CD4-positive, alpha-beta T cell treated with Interleukin-10 for 1 hour (primary cell): ENCODE data around the gene TMEM74B.
"Not testable (repeated sequence)": the region's sequence is repeated elsewhere in the genome, so short reads cannot be mapped to it uniquely, and the experiment has no call there.

Experiments used
- DNase-seq: peaks from one replicate; pipeline ENCODE4 v3.0.0-alpha.2; 2020

TMEM74B gene

DNA sequence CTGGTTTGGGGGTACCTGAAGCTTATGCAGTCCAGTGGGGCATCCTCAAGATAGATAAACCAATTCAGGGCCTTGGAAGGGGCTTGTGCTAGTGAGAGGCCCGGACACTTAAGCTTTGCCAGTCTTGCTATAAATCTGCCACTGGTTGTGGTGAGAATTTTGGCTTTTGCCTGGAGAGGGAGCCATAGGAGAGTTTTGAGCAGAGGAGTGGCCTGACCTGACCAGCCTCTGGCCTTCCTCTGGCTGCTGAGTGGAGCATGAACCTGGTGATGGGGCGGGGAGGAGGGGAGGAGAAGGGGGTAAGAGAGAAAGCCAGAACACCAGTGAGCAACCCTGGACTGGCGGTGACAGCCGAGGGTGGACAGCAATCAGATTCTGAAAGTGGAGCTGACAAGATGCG is 7.1 kb downstream of the TMEM74B start:
- no peak for DNase-seq

DNA sequence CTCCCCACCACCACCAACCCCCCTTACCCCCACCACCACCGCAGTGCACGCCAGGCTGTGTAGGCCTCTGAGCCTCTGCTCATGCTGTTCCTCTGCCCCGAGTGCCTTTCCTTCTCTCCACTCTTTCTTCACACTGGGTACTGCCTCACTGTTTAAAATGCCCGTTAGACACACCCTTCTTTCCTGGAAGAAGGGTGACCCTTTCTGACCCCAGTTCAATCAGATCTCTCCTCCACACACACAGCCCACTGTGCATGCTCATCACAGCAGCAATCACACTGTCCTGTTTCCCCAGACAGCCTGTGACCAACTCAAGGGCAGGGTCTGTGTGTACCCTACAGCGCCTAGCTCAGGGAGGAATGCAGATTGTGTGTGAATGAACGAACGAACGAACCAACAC is 10.0 kb downstream of the TMEM74B start:
- DNase-seq = no peak

DNA sequence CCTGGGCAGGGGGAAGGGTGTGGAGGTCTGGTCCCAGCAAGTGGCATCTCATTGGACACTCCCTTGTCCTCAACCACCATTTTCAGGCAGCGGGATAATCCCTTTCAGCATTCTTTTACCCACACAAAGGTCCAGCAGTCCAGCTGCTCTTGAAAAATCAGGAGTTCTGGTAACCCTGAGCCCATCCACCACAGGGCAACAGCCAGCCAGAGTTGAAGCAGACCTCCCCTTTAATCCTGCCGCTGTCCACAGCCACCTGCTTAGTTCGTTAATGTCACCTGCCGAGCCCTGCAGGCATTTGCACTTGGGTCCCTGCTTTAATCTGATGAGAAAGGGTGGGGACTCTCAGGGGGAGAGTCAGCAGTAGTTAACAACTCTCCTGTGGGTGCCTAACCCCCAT is 11.1 kb downstream of the TMEM74B start:
- DNase-seq = no peak

DNA sequence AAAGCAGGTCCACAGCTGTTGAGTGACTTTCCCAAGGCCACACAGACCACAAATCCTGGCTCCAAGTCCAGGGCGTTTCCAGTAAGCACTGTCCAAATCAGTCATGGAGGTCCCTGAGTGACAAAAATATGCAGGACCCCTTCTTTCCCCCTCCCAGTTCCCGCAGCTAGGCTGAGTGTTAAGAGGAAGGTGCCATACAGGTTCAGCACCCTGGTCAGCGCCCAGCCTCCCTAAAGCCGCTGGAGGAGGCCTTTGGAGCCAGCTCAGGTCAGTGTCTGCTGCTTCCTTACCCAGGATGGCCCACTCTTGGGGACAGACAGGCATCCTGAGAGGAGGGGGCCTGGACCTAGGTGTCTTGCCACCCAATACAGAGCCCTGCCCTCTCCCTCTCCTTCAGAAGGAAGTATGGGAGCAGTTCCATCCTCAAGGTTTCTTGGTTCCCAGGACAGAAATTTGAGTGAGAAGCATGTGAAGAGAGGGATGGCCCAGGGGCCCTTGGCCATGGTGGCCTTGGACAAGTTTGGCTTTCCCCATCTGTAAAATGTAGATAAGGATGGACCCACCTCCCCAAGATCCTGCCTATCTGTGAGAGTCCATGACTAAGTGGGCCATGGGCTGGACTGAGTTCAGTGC is 13.2 kb downstream of the TMEM74B start:
- no peak for DNase-seq

DNA sequence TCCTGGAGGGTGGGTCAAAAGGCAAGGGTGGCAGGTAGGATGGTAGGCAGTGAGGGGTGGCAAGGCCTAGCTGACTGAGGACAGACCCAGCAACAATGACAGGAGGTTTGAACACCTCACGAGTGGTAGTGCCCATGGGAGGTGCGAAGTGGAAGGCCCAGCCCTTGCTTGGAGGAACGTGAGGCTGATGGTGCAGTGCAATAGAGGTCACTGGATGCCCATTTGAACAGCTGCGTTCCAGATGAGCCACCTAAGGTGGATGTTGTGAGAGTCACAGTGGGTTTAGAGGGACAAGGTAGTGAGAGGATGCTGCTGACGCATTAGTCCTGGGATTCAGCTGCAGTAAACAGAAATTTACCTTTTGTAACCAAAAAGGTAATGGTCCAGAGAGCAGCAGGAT is 15.6 kb downstream of the TMEM74B start:
- DNase-seq = no peak

DNA sequence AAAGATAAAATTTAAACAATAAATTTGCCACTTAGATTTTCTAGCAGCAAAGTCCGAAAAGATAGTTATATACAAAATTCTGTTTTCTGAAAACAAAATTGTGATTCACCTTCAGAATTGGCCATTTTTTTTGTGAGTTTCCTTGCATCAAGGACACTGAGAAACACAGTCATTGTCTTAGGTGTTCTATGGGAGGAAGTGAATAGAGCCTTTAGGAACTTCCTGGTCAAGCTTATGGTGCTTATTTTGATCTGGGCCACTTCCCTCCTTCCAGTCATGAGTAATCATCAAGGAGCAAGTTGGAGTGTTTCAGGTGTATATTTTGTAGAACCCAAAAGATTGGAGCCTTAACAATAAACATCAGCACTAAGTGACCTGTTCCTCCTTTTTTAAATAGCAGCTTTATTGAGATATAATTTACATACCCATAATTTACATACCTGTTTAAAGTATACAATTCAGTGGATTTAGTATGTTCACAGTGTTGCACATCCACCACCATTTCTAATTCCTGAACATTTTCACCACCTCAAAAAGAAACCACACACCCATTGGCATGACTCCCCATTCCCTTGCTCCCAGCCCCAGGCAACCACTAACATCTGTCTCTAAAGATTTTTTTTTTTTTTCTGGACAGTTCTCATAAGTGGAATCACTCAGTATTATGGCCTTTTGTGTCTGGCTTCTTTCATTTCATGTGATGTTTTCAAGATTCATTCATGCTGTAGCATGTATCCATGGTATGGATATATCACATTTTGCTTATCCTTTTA is 17.6 kb downstream of the TMEM74B start:
- DNase-seq = no peak

DNA sequence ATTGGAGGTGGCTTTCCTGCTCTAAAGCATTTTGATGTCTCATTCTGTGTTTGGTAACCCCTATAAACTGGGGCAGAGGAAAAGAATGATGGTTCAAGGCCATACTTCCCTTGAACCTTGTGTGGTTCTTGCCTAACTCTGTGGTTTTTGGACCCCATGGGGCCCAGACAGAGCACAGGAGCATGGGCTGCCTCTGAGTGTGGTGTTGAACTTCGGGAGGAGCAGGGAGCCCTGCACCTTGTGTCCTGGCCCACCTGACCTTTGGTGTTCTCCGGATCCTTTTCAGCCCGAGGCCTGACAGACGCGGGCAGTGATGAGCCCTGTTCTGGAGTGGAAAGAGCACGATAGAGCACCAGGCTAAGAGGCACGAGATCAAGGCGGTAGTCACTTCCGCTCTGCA is 18.8 kb downstream of the TMEM74B start:
- no peak for DNase-seq

DNA sequence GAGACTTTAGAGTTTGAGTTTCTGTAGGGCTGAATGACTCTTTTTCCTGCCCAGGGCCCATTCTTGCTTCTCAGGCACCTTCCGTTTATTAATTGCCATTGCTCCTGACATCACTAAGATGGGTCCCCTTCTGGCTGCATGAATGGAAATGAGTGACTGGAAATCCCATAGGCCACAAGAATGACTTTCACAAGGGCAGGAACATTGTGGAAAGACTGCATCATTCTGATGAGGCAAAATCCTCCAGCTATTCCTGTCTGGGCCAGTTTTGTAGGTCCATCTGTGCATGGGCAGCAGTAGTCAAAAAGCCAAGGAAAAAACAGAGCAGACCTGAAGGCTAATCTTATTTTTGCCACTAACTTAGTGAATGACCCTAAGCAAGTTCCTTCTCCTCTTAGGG is 19.3 kb downstream of the TMEM74B start:
- no peak for DNase-seq

DNA sequence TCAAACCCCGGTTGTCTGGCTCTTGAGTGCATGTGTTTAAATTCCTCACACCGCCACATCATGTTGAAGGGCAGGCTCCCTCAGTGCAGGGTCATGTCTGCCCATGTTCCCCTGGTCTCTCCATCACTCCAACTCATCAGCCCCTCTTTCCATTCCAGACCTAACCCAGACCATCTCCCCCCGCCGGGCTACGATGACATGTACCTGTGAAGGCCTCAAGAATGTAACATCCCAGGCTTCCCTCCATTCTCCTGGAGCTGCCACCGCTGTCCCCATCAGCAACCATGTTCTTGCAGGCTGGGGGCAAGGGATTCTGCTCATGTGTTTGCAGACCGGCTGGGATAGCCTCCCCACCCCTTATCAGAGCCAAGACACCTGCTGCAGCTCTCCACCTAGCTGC is 19.9 kb downstream of the TMEM74B start:
- DNase-seq = no peak

DNA sequence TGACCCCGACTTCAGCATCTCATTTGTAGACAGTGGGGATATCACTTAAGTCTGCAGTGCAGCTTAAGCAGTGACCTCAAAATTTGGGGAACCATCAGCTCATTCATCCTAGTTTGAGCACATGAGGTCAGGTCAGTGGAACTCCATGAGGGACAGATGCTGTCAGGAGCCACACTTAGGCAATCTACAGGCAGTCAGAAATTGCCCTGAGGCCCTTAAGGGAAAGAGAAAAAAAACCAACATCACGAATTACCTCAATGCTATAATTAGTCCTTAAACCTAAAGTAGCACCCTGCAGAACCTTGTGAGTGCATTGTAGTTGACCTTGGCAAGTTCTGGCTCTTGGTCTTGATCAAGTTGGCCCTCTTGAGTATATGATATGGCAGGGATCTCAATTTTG is 21.1 kb downstream of the TMEM74B start:
- DNase-seq = no peak

DNA sequence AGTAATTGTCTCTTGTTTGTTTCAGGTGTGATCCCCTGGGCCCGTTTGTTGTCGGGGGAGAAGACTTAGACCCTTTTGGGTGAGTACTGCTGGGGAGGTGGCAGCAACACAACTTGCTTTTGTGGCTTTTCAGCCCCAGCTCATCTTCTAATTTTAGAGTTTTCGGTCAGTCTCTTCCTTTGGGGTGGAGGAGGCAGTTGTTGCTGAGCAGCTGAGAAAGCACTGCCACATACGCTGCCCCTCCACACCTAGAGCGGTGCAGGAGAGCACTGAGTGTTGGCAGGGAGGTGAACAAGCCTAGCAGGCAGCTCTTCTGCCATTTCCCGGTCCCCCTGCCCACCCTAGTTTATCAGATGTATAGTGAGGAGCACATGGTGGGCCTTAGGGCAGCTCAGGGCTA is 21.7 kb downstream of the TMEM74B start:
- DNase-seq = no peak

DNA sequence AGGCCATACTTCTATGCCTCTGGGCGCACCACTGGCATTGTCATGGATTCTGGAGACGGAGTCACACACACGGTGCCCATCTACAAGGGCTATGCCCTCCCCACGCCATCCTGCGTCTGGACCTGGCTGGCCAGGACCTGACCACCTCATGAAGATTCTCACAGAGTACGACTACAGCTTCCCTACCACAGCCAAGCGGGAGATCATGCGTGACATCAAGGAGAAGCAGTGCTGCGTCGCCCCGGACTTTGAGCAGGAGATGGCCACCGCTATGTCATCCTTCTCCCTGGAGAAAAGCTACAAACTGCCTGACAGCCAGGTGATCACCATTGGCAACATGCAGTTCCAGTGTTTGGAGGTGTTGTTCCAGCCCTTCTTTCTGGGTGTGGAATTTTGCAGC is 23.8 kb downstream of the TMEM74B start:
- DNase-seq = no peak

DNA sequence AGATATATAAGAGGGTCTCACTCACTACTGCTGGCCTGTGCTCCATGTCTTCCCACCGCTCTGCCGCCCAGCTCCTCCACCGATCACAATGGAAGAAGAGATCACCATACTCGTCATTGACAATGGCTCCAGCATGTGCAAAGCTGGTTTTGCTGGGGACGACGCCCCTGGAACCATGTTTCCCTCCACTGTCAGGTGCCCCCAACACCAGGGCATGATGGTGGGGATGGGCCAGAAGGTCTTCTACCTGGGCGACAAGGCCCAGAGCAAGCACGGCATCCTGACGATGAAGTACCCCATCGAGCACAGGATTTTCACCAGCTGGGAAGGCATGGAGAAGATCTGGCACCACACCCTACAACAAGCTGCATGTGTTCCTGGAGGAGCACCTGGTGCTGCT is 24.3 kb downstream of the TMEM74B start:
- DNase-seq = no peak

DNA sequence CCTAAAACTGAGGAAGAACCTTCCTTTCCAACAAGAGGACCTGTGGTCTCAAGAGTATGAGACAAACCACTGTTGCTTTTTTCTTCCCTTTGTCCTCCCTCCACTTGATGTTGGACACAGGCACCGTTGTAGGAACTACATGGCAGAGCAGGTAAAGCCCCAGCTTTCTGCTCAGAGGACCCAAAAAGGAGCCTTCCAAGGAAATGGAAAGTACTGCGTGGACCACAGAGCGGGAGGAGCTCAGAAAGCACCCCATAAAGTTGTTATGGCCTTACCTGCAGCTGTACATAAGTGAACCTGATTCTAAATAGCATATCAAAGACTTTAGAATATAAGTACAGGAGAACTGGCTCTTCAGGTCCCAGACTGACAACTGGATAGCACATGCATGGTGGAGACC is 29.4 kb downstream of the TMEM74B start:
- DNase-seq = no peak

DNA sequence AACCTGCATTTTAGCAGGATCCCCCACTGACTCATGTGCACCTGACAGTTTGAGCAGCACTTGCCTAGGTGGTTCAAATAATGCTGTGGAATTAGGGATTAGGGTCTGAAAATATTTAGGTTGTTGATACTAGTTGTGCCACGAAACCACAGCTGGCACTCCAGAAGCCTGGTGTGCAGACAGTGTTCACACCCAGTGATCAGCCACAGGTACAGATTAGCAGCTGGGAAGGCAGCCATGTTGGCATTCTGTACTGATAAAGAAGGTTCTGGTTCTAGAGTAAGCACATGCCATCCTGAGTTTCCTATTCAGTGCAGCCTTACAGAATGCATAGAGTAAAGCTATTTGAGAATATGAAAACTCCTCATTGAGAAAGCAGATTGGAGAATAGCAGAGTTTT is 30.1 kb downstream of the TMEM74B start:
- DNase-seq = no peak

DNA sequence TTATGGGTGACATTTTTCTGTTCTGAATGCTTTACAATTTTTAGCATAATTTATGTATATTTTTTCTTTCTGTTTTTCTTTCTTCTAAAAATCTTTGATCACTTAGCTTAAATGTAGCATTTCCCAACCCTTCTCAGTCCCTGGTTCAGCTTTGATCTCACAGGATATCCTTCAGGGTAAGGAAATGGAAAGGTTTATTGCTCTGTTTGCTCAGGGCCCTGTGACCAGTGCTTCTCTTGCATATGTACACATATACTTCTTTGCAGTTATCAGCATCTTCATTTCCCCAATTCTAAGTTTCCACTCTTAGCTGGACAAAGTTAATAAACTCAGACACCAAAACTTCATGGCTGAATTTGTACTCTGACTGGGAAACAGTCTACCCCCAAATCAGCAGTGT is 30.6 kb downstream of the TMEM74B start:
- no peak for DNase-seq

DNA sequence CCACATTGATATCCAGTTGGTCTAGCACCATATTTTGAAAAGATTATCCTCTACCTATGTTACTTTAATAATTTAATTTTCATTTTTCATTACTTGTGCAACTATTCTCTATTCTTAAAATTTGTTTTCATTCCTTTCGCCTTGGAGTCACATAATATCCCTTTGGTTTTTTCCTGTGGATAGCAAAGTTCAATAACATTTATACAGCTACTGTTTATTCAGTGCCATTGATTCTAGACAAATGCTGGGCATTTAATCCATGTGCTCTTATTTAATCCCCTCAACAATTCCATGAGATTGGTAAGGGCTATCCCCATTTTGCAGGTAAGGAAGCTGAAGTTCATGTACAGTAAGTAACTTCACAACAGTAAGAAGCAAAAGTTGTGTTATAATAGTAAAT is 33.8 kb downstream of the TMEM74B start:
- DNase-seq = no peak

DNA sequence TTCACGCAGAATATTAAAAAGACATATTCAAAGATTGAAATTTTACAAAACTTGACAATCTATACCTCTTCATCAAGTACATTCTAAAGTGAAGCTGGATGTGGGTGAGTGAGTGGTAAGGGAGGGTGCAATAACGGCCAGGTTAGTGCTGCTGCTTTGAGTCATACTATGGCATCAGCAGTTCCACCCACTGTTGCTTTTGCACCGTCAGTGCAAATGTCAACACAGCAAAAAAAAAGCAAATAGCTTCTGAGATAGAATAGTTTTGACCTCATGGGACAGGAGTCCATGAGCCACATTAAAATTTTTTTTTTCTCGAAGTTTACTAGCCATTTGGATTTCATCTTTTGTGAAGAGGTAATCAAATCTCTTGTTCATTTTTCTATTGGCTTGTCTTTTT is 34.6 kb downstream of the TMEM74B start:
- DNase-seq = no peak

DNA sequence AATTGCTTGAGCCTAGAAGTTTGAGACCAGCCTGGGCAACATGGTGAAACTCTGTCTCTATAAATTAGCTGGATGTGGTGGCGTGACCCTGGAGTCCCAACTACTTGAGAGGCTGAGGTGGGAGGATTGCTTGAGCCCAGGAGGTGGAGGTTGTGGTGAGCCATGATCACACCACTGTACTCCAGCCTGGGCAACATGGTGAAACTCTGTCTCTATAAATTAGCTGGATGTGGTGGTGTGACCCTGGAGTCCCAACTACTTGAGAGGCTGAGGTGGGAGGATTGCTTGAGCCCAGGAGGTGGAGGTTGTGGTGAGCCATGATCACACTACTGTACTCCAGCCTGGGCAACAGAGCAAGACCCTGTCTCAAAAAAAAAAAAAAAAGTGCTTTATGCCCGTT is 35.0 kb downstream of the TMEM74B start:
- DNase-seq = not testable (repeated sequence)

DNA sequence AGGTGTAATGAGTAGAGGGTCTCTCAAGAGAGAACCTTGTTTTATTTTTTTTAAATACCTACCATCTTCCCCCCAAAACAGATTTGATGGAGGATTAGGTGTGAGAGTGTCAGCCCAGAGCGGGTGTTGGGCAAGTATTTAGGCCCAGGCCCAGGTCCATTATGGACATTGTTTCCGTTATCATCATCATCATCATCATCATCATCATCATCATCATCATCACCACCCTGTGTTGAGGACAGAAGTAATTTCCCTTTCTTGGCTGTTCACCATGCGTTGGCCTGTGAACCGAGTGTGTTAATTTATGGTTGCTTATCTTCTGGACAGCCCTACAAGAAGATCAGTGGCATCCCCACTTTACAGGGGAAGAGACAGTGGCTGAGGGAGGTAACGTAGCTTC is 37.8 kb downstream of the TMEM74B start:
- DNase-seq = no peak

DNA sequence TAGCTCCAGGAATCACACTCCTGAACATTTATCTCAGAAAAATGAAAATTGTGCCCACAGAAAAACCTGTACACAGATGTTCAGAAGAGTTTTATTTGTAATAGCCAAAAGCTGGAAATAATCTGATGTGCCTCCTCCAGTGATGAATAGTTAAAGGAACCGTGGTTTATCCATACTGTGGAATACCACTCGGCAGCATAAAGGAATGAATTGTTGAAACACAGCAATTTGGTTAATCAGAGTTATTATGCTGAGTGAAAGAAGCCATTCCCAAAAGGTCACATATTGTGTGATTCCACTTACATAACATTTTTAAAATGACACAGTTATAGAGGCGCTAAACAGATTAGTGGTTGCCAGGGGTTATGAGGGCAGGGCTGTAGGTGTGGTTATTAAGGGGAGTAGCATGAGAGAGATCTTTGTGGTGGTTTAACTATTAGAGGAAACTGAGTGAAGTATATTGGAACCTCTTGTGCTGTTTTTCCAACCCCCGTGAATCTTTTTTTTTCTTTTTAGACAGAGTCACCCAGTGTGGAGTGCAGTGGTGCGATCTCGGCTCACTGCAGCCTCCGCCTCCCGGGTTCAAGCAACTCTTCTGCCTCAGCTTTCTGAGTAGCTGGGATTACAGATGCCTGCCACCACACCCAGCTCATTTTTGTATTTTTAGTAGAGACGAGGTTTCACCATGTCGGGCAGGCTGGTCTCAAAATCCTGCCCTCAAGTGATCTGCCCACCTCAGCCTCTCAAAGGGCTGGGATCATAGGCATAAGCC is 40.2 kb downstream of the TMEM74B start:
- no peak for DNase-seq

DNA sequence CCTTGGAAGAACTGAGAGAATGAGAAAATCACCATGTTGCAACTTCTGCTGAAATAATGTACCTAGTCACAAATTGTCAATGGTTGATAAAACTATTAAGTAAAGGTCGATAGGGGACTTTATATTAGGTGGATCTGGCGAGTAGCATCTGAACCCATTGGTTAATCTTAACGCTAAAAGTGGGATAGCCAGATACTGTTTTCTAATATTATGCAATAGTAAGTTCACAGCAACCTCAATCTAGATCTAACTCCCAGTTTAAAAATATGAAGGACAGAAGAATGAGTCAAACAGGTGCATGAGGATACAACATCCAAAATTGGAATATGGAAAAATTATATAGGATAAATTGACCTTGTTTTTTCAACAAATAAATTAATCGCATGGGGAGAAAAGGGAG is 47.5 kb downstream of the TMEM74B start:
- DNase-seq = no peak

DNA sequence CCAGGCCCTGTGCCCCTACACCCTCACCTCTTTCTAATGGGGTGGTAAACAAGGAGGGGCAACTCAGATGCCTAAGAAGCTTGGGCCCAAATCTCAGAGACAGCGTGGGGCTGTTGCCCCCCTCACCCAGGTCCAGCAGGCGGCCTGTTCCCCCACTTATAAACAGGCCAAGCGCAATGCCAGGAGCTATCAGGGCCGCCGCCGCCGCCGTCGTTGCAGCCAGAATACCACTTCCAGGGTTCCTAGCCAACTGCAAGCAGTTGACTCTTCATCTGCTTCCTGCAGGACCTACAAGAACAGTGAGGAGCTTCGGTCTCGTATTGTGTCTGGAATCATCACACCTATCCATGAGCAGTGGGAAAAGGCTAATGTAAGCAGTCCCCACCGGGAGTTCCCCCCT is 49.9 kb downstream of the TMEM74B start:
- no peak for DNase-seq

DNA sequence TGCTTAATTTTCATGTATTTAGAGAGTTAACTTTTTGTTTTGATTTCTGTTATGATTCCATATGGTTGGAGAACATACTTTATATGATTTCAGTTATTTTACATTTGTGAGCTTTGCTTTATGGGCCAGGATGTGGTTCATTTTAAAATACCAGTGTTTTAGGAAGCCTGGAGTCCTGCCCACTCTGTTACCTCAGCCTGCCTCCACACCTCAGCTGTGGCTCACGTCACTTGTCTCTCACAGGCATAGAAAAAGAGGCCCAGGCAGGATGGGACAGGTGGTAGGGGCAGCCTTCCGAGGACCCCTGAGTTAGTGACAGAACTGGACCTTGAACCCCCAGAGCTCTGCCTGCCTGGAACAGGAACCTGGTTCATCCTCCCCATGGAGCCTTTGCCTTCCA is 50.4 kb downstream of the TMEM74B start:
- DNase-seq = no peak
